ENCODE data around the gene NAPG.
"Not testable (repeated sequence)": the region's sequence is repeated elsewhere in the genome, so short reads cannot be mapped to it uniquely, and the experiment has no call there.

Gene NAPG

DNA sequence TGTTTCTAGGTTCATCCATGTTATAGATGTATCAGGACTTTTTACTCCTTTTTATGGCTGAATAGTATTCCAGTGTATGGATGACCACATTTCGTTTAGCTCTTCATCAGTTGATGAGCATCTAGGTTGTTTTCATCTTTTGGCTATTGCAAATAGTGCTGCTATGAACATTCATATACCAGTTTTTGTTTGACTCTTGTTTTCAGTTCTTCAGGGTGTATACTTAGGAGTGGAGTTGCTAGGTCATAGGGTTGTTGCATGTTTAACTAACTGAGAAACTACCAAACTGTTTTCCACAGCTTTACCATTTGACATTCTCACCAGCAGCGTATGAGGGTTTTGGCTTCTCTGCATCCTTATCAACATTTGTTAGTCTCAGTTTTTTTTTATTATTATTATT is 25.8 kb upstream of the NAPG start:
- Histone ChIP-seq H3K4me3 (ENCODE audit: low read depth in 1 of 2, low read length in 2 of 2) (no peak overlapping the region), H4K20me1 (ENCODE audit: insufficient read depth, low read length) (no peaks in the 10 kb centered on the region), H3K27ac (ENCODE audit: low read length) (no peak overlapping the region), H3K4me1 (ENCODE audit: insufficient read depth, low read length) (peaks cover 21% of the 10 kb centered on the region), H3K9ac (ENCODE audit: low read depth, low read length) (no peak overlapping the region), H3K79me2 (ENCODE audit: insufficient read depth, low read length) (no peaks in the 10 kb centered on the region), H3K27me3 (ENCODE audit: insufficient read depth, low read length, poor library complexity) (no peaks in the 10 kb centered on the region), H3K4me2 (ENCODE audit: insufficient read depth, low read length) (no peak overlapping the region), H3K9me3 (ENCODE audit: insufficient read depth, low read length, severe bottlenecking) (peaks cover 7% of the 10 kb centered on the region), H3K36me3 (ENCODE audit: insufficient read depth, low read length) (no peaks in the 10 kb centered on the region), H2AFZ (ENCODE audit: low read depth, low read length) (no peak overlapping the region)
- ATAC-seq (ENCODE audit: insufficient read depth, low read depth) = no peak
- TF ChIP-seq EZH2 (IDR thresholded peaks at IDR 0.05; ENCODE audit: borderline replicate concordance, low read depth, low read length, severe bottlenecking) = no peak
- no peak for DNase-seq

GRCh38 chr18:10504723-10505122 is 21.1 kb upstream of the NAPG start:
- no peak overlapping the region for H3K9ac ChIP-seq (ENCODE audit: low read depth, low read length)
- peaks cover 29% of the 10 kb centered on the region for H3K9me3 ChIP-seq (ENCODE audit: insufficient read depth, low read length, severe bottlenecking)
- no peak for DNase-seq
- no peak overlapping the region for H3K4me2 ChIP-seq (ENCODE audit: insufficient read depth, low read length)
- H3K4me3 ChIP-seq (ENCODE audit: low read depth in 1 of 2, low read length in 2 of 2) = no peak overlapping the region
- H3K79me2 ChIP-seq (ENCODE audit: insufficient read depth, low read length) = no peaks in the 10 kb centered on the region
- H2AFZ ChIP-seq (ENCODE audit: low read depth, low read length) = no peak overlapping the region
- no peak overlapping the region for H3K27ac ChIP-seq (ENCODE audit: low read length)
- H3K27me3 ChIP-seq (ENCODE audit: insufficient read depth, low read length, poor library complexity) = no peaks in the 10 kb centered on the region
- peaks cover 4% of the 10 kb centered on the region for H3K4me1 ChIP-seq (ENCODE audit: insufficient read depth, low read length)
- no peak for TF ChIP-seq EZH2 (IDR thresholded peaks at IDR 0.05; ENCODE audit: borderline replicate concordance, low read depth, low read length, severe bottlenecking)
- TF ChIP-seq, protein P1, sequence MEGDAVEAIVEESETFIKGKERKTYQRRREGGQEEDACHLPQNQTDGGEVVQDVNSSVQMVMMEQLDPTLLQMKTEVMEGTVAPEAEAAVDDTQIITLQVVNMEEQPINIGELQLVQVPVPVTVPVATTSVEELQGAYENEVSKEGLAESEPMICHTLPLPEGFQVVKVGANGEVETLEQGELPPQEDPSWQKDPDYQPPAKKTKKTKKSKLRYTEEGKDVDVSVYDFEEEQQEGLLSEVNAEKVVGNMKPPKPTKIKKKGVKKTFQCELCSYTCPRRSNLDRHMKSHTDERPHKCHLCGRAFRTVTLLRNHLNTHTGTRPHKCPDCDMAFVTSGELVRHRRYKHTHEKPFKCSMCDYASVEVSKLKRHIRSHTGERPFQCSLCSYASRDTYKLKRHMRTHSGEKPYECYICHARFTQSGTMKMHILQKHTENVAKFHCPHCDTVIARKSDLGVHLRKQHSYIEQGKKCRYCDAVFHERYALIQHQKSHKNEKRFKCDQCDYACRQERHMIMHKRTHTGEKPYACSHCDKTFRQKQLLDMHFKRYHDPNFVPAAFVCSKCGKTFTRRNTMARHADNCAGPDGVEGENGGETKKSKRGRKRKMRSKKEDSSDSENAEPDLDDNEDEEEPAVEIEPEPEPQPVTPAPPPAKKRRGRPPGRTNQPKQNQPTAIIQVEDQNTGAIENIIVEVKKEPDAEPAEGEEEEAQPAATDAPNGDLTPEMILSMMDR (IDR thresholded peaks at IDR 0.05; ENCODE audit: borderline replicate concordance, extremely low read depth, low read length, poor library complexity, severe bottlenecking) = no peak
- H4K20me1 ChIP-seq (ENCODE audit: insufficient read depth, low read length) = no peaks in the 10 kb centered on the region
- no peaks in the 10 kb centered on the region for H3K36me3 ChIP-seq (ENCODE audit: insufficient read depth, low read length)
- ATAC-seq (ENCODE audit: insufficient read depth, low read depth) = no peak

- not testable (repeated sequence) for H3K4me1 ChIP-seq (ENCODE audit: insufficient read depth, low read length); H3K36me3 ChIP-seq (ENCODE audit: insufficient read depth, low read length); H3K27ac ChIP-seq (ENCODE audit: low read length); H3K27me3 ChIP-seq (ENCODE audit: insufficient read depth, low read length, poor library complexity); H3K9ac ChIP-seq (ENCODE audit: low read depth, low read length); H4K20me1 ChIP-seq (ENCODE audit: insufficient read depth, low read length); H3K4me3 ChIP-seq (ENCODE audit: low read depth in 1 of 2, low read length in 2 of 2); ATAC-seq (ENCODE audit: insufficient read depth, low read depth); H3K79me2 ChIP-seq (ENCODE audit: insufficient read depth, low read length); DNase-seq; H3K4me2 ChIP-seq (ENCODE audit: insufficient read depth, low read length); H2AFZ ChIP-seq (ENCODE audit: low read depth, low read length)
- peaks cover 29% of the 10 kb centered on the region for H3K9me3 ChIP-seq (ENCODE audit: insufficient read depth, low read length, severe bottlenecking)
These were observed 19.9 kb upstream of the NAPG start for GRCh38 chr18:10505892-10506291.

GRCh38 chr18:10508591-10508990 is 17.2 kb upstream of the NAPG start:
- Histone ChIP-seq H3K27ac (ENCODE audit: low read length) (no peak overlapping the region), H3K9ac (ENCODE audit: low read depth, low read length) (no peak overlapping the region), H3K4me1 (ENCODE audit: insufficient read depth, low read length) (no peaks in the 10 kb centered on the region), H3K9me3 (ENCODE audit: insufficient read depth, low read length, severe bottlenecking) (peaks cover 29% of the 10 kb centered on the region), H3K79me2 (ENCODE audit: insufficient read depth, low read length) (no peaks in the 10 kb centered on the region), H2AFZ (ENCODE audit: low read depth, low read length) (no peak overlapping the region), H3K36me3 (ENCODE audit: insufficient read depth, low read length) (no peaks in the 10 kb centered on the region), H3K27me3 (ENCODE audit: insufficient read depth, low read length, poor library complexity) (no peaks in the 10 kb centered on the region), H4K20me1 (ENCODE audit: insufficient read depth, low read length) (no peaks in the 10 kb centered on the region), H3K4me2 (ENCODE audit: insufficient read depth, low read length) (no peak overlapping the region), H3K4me3 (ENCODE audit: low read depth in 1 of 2, low read length in 2 of 2) (no peak overlapping the region)
- DNase-seq = no peak
- no peak for ATAC-seq (ENCODE audit: insufficient read depth, low read depth)
- no peak for TF ChIP-seq EZH2 (IDR thresholded peaks at IDR 0.05; ENCODE audit: borderline replicate concordance, low read depth, low read length, severe bottlenecking)
- TF ChIP-seq, protein P1 (IDR thresholded peaks at IDR 0.05; ENCODE audit: borderline replicate concordance, extremely low read depth, low read length, poor library complexity, severe bottlenecking) = no peak

Measured in DND-41 (cell line).